Raji (cell line): ENCODE data around the gene SMAD3.

Experiments
- POLR2A ChIP-seq: IDR thresholded peaks from 2 replicates; pipeline ENCODE4 v1.6.1; 2011; ENCODE audit warnings: low read depth, low read length, control low read depth; ENCODE audit not compliant: insufficient read depth

The SMAD3 gene

DNA sequence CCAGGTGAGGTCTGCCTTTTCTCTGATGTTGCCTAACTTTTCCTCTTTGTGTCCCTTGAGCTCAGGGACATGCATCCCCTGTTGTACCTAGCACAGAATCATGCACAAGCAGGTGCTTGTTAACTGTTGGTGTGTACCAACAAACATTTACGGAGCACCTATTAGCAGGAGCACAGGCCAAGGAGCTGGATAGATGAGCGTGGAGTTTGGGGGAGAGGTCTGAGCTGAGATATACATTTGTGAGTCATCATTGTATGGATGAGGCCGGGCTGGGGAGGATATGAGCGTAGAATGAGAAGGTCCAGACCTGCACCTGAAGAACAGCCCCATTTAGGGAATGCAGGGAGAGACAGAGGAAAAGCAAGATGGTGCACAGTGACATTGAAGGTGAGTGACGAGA lies 53.4 kb downstream of the SMAD3 start:
- TF ChIP-seq POLR2A, result no peak

DNA sequence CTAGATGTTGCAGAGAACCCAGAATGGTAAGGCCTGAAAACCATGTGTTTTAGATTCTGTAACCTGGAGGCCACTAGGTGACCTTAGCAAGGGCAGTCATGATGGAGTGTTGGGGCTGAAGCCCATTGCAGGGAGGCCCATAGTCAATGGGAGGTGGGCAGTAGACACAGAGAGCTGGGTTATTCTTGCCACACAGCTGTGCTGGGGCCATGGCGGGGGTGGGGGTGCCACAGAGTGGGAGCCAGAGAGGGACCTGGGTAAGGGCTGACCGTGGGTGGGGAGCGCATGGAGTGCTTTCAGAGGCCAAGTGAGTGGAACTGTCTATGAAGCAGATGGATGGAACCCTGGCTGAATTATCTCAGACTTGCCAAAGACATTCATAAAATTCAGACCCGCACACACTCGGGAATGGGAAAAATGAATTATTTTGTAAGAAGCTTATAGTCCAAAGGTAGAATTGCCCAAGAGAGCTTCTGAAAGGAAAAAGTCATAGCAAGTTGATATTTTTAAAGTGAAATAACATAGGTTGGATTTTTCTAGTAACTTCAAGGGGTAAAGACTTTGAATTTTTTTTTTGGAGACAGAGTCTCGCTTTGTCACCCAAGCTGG lies 53.9 kb downstream of the SMAD3 start:
- TF ChIP-seq POLR2A, result no peak

DNA sequence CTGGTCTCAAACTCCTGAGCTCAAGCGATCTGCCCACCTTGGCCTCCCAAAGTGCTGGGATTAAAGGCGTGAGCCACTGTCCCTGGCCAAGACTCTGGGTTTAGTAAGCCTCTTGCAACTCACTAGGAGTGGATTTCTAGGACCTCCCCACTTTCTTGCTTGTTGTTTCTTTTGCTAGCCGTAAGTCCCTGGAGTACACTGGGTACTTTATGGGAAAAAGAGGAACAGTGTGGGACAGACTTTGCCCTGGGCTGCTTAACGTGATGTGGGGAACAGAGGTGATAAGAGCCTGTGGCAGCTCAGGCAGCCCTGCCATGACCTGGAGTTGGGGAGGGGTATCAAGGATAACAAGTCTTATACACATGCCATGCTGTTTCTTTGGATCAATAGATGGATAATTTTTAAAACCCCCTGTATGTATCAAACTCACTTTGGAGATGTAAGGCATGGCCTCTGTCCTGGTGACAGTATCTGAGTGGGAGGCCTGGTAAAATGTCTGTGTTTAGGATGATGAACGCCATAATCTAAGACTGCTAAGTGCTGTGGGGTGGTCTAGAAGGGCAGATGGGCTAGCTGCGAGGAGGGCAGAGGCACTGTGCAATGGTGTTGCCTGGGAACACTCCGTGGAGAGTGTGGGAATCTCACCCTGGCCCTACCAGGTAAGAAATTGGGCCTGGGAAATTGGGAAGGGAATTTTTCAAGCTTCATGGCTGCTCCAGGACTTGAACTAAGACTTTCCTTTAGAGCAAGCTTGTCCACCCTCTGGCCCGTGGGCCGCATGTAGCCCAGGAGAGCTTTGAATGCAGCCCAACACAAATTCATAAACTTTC lies 54.8 kb downstream of the SMAD3 start:
- no peak for TF ChIP-seq POLR2A

DNA sequence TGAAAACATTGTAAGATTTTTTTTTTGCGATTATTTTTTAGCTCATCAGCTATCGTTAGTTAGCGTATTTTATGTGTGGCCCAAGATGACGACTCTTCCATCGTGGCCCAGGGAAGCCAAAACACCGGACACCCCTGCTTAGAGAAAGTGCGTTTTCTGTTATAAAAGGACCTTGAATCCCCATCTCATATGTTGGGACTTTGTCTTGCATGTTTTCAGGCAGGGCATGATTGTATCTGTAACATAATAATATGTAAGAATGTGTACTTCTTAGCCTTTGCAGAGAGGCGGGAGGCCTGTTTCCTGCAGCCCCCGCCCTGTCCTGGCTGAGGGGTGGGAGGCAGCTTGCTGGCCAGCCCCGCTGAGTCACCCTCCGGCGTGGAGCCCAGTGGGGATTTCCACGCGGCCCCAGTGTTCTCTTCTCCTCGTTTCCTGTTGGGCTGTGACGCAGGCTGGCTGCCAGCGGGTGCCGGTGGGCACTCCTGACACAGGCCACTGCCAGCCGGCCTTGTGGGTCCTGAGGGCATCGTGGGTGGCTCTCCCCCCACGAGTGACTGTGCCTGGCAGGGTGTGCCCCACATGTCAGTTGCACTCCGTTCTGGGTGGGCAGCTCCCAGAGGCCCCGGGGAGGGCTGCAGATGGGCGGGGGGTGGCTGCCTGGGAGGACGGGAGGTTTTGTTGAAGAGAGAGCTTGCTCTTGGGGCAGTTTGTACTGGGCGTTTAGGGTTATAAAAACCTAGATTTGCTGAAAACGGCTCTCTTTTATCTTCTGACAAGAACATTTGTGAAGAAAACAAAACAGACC lies 55.6 kb downstream of the SMAD3 start:
- no peak for TF ChIP-seq POLR2A

DNA sequence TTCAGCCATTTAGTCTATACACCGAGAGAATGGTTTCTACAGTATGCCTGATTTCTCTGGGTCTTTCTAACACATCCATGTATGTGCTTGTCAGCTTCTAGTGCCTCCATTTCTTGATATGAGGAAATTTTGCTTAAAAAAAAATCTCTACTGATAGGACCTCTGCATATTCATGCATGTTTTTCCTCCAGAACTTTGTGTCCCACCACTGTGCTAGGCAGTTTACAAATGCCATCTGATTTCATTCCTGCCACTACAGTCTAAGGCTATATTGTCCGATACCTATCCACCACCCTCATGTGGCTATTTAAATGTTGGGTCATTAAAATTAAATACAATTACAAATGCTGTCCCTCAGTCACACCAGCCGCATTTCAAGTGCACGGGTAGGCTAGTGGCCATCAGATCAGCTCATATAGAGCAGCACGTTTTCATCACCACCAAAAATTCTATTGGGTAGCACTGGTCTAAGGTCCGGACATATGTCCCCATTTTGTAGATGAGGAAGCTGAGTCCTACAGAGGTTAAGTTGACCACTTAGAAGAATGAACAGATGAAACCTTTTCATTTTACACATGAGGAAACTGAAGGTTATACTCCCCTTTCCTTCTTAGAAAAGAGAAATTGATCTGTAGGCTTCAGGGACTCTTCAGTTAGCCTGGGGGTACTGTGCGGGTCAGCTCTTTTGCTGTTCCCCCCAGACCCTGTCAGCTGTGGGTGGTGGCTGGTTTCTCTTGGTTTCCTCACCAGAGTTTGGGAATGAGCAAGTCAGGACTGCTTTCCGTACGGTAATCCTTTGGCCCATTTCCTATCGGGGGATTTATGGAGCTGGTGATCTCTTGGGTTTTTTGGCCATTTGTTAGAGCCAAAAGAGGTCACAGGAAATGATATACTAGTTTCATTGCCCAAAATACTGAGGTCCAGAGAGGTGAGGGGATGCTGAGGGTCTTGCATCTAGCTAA lies 56.5 kb downstream of the SMAD3 start:
- TF ChIP-seq POLR2A, result no peak

- TF ChIP-seq POLR2A, result no peak
Observed at GRCh38 chr15:67124111-67124510, 58.7 kb downstream of the SMAD3 start.

DNA sequence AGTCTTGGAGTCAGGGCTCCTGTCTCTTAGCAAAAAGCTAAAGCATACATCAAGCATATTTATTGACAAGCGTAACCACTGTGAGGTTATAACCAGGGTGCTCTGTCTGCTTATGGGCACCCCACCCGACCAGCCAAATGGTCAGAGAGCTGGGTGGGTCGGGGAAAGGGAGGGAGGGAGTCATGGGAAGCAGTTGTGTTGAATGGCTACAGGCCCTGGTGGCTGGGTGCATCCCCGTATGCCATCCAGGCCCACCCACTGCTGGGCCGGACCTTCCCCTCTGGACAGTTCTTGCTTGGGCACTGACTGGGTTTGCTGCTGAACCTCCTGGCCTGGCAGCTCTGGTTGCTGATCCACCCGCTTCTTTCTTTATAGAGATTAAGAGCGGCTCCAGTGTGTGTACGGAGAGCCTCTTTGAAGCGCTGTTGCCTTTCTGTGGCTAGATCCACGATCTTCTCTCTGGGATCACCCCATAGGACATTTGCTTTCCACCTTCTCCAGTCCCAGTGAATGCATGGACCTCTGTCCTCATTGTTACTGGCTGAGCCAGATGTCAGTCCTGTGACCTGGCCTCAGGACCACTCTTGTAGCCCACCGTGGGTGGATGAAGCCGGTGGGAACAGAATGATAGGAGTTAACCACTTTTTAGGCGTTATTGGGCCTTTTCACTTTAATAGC lies 59.6 kb downstream of the SMAD3 start:
- TF ChIP-seq POLR2A, result no peak

- no peak for TF ChIP-seq POLR2A
Observed at GRCh38 chr15:67125589-67126502, 60.4 kb downstream of the SMAD3 start.

DNA sequence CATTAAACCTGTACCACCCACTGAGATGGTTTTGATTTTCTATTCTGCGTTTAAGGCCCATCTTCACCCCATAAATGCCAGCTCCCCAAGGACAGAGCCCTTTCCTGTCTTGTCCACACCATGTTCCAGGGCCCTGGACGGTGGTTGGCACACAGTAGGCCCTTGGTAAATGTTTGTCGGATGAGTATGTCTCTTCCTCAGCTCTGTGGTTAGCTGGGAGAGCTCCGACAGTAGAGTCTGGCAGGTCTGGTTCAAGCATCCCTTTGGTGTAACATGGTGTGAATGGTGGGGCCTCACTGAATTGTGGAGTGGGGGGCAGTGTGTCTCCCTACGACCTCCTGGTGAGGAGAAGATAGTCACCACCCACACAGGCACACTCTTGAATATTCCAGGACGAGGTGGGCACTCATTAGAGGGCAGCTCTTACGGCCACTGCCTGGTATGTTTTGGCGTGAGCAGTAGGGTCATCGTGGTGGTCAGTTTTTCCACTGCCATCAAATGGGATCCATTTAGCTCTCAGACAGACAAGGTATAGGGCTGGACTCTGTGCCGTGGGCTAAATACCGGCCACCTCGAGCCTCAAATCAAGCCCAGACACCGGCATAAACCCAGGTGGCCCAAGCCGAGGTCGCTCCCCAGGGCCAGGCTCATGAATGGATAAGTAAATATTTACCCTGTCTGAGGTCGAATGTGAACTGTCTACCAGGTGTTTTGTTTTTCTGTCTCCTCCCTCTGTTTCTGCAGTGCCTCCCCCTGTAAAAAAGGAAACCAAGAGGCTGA lies 61.3 kb downstream of the SMAD3 start:
- no peak for TF ChIP-seq POLR2A

GRCh38 chr15:67127331-67127664 lies 61.9 kb downstream of the SMAD3 start:
- TF ChIP-seq POLR2A, result no peak

- no peak for TF ChIP-seq POLR2A
Observed at GRCh38 chr15:67127965-67128364, 62.6 kb downstream of the SMAD3 start.

GRCh38 chr15:67130166-67130565 lies 64.8 kb downstream of the SMAD3 start:
- no peak for TF ChIP-seq POLR2A
